ENCODE results near the gene KY. TPM values are rescaled to one million over a fixed set of nuclear protein-coding genes. Genes with fewer than 3 reads are reported as not detected.
A peak's percentile ranks its signal among the peaks of the same experiment; 100 is the strongest.

KY gene
- polyA plus RNA-seq, 3 donors from 2014 or later, result not detected

DNA sequence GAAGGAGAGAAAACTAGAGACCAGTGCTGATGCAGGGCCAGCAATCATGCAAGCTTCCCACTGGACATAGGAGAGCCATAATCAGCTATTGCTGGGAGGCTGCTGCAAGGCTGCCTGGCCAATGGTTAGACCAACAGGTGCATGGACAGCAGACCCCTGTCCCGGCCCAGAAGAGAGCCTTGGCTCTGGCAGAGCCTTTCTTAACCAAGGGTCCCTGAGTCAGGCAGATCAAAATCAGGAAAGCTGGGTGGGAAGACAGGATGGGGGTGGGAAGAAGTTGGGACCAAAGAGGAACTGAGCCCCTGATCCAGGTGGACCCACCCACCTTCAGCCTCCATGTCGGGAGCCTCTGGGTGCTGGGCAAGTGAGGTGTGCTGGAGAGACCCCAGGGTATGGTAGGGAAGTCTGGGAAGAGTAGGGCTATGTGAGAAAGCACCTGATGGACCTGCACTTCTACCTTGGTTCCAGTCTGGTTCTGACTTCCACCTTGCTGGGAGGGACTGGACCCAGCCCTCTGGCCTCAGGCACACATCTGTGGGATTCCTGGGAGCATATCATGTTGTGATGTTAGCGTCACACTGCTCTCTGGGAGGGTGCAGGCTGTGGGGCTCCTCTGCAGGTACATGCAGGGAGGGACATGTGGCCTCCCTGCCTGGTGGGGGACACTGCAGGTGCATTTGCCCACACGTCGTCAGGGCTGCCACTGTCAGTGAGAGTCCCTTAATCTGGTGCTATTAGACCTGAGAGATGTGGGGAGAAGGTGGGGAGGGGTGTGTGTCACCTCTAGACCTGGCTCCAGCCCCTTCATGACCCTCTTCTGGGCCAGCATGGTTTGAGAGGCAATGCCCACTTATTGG, 24.7 kb downstream of the KY start:
- H3K36me3 Mint-ChIP-seq, result peaks cover 7% of the 10 kb centered on the region in 3 donors
- H3K4me3 Mint-ChIP-seq, result no peak overlapping the region
- H3K4me1 Mint-ChIP-seq, result peaks cover 14 to 30% of the 10 kb centered on the region in 2 donors
- peaks cover 5 to 16% (median 8%) of the 10 kb centered on the region in 6 donors for H3K9me3 Mint-ChIP-seq
- no peak for DNase-seq
- no peak overlapping the region for H3K27ac Mint-ChIP-seq
- H3K27me3 Mint-ChIP-seq (ENCODE audit: low read depth in 3 of 3), result peaks cover 4 to 10% (median 6%) of the 10 kb centered on the region in 3 donors

DNA sequence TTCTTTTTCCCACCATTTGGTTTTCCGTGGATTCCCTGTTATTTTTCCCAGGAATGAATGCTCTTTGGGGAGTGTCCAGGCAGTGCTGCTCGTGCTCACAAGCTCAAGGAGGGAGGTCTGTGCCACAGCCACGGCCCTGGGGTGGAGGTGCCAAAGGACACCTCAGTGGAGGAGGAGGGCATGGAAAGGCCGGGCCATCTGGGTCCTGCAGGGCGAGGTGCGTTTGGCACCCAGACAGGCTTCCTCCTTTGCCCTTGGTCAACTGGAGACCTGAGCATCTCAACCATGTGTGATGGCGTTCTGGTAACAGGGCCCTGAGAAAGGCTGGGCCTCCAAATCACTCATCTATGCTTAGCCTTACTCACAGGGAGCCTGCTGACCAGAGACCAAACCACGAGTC, 25.4 kb downstream of the KY start:
- H3K4me3 Mint-ChIP-seq, result no peak overlapping the region
- peaks cover 1 to 4% (median 1%) of the 10 kb centered on the region in 3 donors for H3K36me3 Mint-ChIP-seq
- peaks cover 14 to 30% of the 10 kb centered on the region in 2 donors for H3K4me1 Mint-ChIP-seq

DNA sequence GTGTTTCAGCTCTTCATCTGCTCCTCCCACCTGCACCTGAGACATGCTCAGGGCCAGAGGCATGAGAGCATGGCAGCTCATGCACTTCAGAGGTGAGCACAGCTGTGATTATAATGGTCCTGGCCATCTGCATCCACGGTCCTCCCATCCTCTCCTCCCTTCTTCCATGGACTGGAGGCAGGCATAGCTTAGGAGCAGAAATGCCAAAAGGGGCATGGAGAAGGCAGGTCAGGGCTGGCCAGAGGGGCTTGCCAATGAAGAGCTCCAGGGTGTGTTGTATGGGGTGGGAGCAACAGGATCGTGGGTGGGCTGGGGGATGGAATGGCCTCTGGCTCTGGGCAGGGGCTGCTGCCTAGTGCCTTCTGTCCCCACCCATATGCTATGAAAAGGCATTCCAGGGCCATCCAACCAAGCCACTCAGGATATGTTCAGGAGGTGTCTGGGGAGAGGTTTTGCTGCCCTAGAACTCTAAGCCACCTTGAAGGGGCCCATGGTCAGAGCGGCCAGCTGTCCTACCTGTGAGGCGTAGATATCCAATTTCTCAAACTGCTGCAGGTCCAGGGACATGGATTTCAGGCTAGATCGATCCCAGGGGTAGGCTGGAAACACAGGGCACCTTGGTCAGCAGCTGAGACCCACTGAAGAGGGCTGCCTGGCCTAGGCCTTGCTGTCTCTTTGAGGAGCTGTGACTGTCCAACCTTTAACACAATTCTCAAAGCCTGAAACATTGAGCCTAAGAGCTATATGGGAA, 26.1 kb downstream of the KY start:
- Mint-ChIP-seq H3K9me3 (peaks cover 0 to 2% (median 0%) of the 10 kb centered on the region in 6 donors), H3K27me3 (ENCODE audit: low read depth in 3 of 3) (peaks cover 1 to 5% (median 4%) of the 10 kb centered on the region in 3 donors), H3K4me1 (peaks cover 14 to 30% of the 10 kb centered on the region in 2 donors), H3K27ac (no peak overlapping the region), H3K36me3 (no peaks in the 10 kb centered on the region), H3K4me3 (no peak overlapping the region)
- DNase-seq, result no peak

More for the DNA sequence above, 25.4 kb downstream of the KY start:
- peaks cover 2 to 5% (median 4%) of the 10 kb centered on the region in 3 donors for H3K27me3 Mint-ChIP-seq (ENCODE audit: low read depth in 3 of 3)
- DNase-seq, result no peak
- H3K27ac Mint-ChIP-seq, result no peak overlapping the region
- H3K9me3 Mint-ChIP-seq, result peaks cover under 1 to 10% (median 4%) of the 10 kb centered on the region in 6 donors

DNA sequence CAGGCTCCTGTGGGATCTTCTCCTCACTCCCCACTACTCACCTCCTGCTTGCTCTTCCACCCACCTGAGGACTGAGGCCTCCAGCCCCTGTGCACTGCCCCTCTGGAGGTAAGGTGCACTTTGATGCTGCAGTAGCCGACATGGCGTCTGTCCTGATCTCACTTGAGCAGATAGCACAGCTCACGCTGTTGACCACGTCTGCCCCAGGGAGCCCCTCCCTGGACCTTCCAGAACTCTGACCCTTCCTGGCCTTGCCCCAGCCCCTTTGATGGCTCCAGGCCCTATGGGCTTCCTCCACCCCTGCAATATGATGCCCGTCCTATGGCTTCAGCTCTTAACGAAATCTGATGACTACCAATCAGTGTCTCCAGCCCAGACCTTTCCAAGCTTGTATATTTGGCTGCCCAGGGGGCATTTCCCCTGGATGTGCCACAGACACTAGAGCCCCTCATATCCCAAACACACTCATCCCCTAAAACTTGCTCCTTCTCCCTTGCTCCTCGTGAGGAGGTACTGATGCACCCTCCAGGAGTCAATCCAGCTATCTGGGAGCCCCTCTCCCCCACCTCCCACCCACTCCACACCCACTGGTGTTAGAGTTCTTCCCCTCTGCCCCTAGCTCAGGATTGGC, 27.1 kb downstream of the KY start:
- H3K27ac Mint-ChIP-seq, result no peak overlapping the region
- peaks cover 0 to 1% (median 0%) of the 10 kb centered on the region in 6 donors for H3K9me3 Mint-ChIP-seq
- peaks cover 1 to 5% (median 4%) of the 10 kb centered on the region in 3 donors for H3K27me3 Mint-ChIP-seq (ENCODE audit: low read depth in 3 of 3)
- no peak for DNase-seq
- no peak overlapping the region for H3K4me3 Mint-ChIP-seq
- peaks cover 14 to 28% of the 10 kb centered on the region in 2 donors for H3K4me1 Mint-ChIP-seq
- no peaks in the 10 kb centered on the region for H3K36me3 Mint-ChIP-seq

DNA sequence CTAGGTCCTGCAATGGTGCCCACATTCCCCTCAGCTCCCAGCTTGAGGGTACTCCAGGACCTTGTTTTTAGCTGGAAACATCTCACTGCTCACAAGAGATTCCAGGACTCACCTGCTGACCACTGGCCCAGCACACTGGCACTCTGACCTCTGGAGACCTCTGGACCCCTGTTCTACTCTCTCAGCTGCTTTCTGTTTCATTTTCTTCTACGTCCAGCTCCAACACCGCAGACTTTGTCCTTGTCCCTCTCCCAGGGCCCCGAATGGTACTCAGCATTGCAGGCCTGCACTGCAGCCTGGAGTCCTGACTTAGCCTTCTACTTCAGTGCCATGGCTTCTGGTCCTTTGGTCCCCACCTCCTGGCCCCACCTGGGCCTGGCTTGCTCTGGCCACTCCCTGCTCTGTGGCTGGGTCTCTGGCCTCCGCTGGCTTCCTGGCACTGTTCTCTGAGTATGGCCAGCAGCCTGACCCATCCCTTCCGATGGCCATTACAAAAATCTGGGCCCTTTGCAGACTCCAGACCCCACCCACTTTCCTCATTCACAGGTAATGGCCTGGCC, 27.9 kb downstream of the KY start:
- Mint-ChIP-seq H3K27ac (no peak overlapping the region), H3K4me3 (no peak overlapping the region), H3K9me3 (peaks cover 0 to 1% (median 0%) of the 10 kb centered on the region in 6 donors), H3K27me3 (ENCODE audit: low read depth in 3 of 3) (peaks cover 1 to 4% (median 3%) of the 10 kb centered on the region in 3 donors), H3K36me3 (no peaks in the 10 kb centered on the region), H3K4me1 (peaks cover 5 to 19% of the 10 kb centered on the region in 2 donors)
- no peak for DNase-seq

DNA sequence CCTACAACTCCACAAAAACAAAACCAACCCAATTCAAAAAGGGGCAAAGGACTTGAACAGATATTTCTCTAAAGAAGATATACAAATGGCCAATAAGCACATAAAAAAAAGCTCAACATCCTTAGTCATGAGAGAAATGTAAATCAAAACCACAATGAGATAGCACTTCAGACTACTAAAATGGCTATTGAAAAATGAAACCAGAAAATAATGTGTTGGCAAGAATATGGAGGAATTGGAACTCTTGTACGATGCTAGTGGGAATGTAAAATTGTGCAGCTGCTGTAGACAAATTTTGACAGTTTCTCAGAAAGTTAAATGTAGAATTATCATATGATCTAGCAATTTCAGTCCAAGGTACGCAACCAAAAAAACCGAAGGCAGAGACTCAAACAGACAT, 29.0 kb downstream of the KY start:
- Mint-ChIP-seq H3K9me3 (peaks cover 0 to 1% (median 0%) of the 10 kb centered on the region in 6 donors), H3K4me3 (no peak overlapping the region), H3K27me3 (ENCODE audit: low read depth in 3 of 3) (peaks cover 1 to 4% (median 3%) of the 10 kb centered on the region in 3 donors), H3K4me1 (peaks cover 0 to 9% of the 10 kb centered on the region in 2 donors), H3K27ac (peak overlapping the region in 1 of 6 donors; percentile 31), H3K36me3 (no peaks in the 10 kb centered on the region)
- no peak for DNase-seq

DNA sequence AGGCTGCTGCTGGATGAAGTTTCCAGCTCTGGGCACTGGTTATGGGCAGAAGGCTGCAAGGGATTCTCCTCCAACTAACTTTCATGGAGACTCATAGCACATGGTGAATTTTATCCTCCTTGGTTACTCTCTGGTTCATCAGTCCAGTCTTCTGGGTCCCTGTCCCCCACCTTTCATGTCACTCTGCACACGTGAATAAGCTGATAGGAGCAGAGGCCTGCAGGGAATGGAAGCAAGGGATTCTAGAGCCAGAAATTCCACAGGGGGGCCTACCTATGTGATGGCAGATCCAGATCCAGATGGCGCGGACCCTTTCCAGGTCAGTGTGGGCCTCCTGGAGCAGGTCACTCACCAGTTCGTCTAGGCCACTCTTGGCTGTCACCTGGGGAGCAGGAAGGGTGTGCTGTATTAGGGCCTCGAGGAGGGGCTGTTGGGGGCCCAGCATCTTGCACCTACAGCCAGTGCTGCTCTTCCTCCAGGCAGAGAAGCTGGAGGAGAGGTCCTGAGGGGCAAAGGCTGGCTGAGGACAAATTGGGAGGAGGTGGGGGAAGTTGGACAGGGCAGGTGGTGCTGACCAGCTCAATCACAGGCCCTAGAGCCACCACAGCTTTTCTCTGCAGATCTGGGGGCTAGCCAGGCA, 30.2 kb downstream of the KY start:
- DNase-seq, result no peak
- H3K4me3 Mint-ChIP-seq, result no peak overlapping the region
- no peaks in the 10 kb centered on the region for H3K36me3 Mint-ChIP-seq
- H3K27ac Mint-ChIP-seq, result no peak overlapping the region
- H3K27me3 Mint-ChIP-seq (ENCODE audit: low read depth in 3 of 3), result peaks cover 1 to 4% (median 3%) of the 10 kb centered on the region in 3 donors
- peaks cover 0 to 9% of the 10 kb centered on the region in 2 donors for H3K4me1 Mint-ChIP-seq
- H3K9me3 Mint-ChIP-seq, result peaks cover 0 to 1% (median 0%) of the 10 kb centered on the region in 6 donors

DNA sequence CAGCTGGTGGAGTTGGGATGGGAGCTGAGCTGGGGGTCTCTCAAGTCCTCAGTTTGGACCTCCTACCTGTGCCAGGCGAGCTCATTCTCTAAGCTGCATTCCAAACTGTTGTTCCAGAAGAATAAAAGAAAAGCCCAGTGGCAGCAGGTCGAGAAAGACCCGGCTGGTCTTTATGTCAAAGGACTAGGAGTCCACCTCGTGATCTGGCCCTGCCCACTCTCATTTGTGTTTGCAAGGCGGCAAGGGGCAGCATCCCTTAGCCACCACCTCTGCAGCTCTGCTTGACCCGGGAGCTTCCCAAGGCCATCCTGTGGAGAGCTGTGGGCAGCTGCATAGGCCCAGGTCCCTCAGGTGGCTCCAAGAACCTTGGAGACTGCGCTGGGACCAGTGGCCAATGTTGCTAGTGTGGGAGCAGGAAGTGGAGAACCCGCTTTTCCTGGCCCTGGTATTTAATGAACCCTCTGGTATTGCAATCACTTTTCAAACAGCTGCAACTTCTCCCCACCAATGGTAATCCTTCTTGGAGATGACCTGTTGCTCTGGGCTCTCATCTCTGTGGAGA, 30.9 kb downstream of the KY start:
- H3K9me3 Mint-ChIP-seq, result peaks cover 0 to 1% (median 0%) of the 10 kb centered on the region in 6 donors
- H3K36me3 Mint-ChIP-seq, result no peaks in the 10 kb centered on the region
- H3K27me3 Mint-ChIP-seq (ENCODE audit: low read depth in 3 of 3), result peaks cover 1 to 3% (median 2%) of the 10 kb centered on the region in 3 donors
- no peak for DNase-seq
- H3K4me3 Mint-ChIP-seq, result no peak overlapping the region
- no peak overlapping the region for H3K27ac Mint-ChIP-seq
- H3K4me1 Mint-ChIP-seq, result peaks cover 0 to 9% of the 10 kb centered on the region in 2 donors

DNA sequence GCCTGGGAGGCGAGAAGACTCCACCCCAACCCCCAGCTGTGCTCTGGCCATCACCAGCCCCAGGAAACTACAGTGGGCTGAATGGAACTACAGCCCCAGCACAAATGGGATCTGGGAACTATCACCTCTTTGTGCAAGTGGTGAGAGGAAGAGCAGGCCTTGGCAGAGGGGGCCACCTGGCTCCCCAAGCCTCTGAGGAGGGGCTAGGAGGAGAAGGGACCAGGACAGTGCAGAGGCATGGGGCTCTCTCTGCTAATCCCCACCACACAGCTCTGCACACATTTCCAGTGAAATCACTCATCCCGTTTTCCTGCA, 31.6 kb downstream of the KY start:
- Mint-ChIP-seq H3K9me3 (peaks cover 0 to 1% (median 0%) of the 10 kb centered on the region in 6 donors), H3K4me3 (no peak overlapping the region), H3K27ac (no peak overlapping the region), H3K36me3 (no peaks in the 10 kb centered on the region), H3K4me1 (peaks cover 0 to 9% of the 10 kb centered on the region in 2 donors), H3K27me3 (ENCODE audit: low read depth in 3 of 3) (peaks cover 0 to 3% (median 1%) of the 10 kb centered on the region in 3 donors)
- no peak for DNase-seq

DNA sequence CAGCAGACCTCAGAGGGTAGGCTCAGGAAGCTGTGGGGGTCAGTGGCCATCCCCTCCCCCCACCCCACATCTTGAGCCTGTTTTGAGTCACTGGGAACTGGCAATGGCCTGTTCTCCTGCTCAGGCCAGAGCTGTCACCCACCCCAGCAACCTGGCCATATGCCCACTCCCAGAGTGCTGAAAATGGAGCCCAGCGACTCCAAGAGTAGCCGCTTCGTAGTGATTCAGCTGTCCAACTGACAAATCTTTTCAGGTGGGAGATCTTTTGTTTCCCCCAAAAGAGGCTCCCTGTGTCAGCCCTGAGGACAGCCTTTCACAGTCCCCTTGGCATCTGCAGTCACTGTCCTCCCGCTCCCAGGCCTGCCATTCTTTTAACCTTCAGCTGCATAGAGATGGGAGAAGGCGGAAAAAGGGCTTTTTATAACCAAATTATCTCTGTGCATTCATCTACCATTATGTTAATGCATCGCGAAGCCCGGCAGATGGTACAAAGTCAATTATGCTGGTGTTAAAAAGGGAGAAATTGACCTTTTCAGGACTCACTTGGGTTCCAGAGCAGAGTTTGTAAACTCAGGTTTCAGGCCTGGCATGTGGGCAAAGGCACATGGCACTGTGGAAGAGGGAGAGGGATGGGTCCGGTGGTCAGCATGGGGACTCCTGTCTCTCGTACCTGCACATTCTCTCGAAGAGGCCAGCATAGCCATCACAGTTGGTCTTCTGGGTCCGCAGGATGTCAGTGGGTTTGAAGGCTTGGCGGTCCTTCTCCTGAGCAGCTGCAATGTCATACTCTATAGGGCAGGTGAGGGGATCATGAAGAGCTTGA, 32.1 kb downstream of the KY start:
- Mint-ChIP-seq H3K9me3 (peaks cover 0 to 1% (median 0%) of the 10 kb centered on the region in 6 donors), H3K4me1 (peaks cover 0 to 9% of the 10 kb centered on the region in 2 donors), H3K36me3 (no peaks in the 10 kb centered on the region), H3K27ac (no peak overlapping the region), H3K27me3 (ENCODE audit: low read depth in 3 of 3) (peaks cover 0 to 1% (median 1%) of the 10 kb centered on the region in 3 donors), H3K4me3 (no peak overlapping the region)
- DNase-seq, result no peak

DNA sequence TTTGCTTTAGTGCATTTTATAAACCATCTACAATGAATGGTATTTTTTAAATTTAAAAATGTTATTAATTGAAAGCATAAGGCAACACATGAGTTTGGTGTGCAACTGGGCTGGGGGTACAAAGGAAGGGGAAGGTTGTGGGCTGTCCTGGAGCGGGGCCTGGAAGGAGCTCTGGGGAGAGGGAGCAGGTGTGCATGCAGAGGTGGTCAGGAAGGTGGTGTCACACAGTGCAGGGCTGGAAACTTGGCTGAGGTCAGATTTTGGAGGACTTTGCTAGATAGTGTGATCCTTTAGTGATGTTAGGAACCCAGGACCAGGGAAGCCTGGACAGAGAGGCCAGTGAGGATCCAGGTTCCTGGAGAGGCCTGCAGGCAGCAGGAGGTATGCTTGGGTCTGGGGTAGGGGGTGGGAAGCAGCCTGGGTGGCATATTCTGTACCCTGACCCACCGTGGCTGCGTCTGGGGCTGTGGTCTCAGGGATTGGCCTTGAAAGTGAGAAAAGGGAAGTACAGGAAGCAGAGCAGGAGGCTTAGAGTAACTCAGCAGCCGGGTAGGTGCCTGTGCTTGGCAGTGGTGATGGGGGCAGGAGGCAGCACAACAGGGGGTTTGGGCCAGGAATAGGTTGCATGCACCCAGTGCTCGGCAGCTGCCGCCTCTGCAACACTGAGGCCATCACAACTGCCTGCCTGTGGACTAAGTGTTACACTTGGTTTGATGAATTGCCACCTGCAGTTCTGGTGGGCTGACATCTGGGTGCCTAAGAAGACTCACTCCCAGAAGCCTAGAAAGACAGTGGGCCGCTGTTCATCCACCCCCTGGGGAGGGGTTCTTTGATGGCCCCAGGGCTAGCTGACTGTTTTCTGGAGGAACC, 33.0 kb downstream of the KY start:
- H3K27ac Mint-ChIP-seq, result no peak overlapping the region
- no peaks in the 10 kb centered on the region for H3K9me3 Mint-ChIP-seq
- H3K36me3 Mint-ChIP-seq, result no peaks in the 10 kb centered on the region

More for the DNA sequence above, 33.0 kb downstream of the KY start:
- no peak for DNase-seq
- H3K4me3 Mint-ChIP-seq, result no peak overlapping the region
- peaks cover 0 to 9% of the 10 kb centered on the region in 2 donors for H3K4me1 Mint-ChIP-seq
- H3K27me3 Mint-ChIP-seq (ENCODE audit: low read depth in 3 of 3), result peaks cover 0 to under 1% (median 0%) of the 10 kb centered on the region in 3 donors

All from immature natural killer cell (primary cell).